GM19463 (cell line): ENCODE measurements around the gene SPECC1.
"Not testable (repeated sequence)": the region's sequence is repeated elsewhere in the genome, so short reads cannot be mapped to it uniquely, and the experiment has no call there.

Experiments used
- ATAC-seq: cut with Tn5 transposase; IDR thresholded peaks from one replicate; pipeline ENCODE4 v1.9.1; 2021; ENCODE audit warnings: mild to moderate bottlenecking, moderate library complexity; ENCODE audit not compliant: unreplicated experiment

Gene SPECC1

GRCh38 chr17:20091174-20092029 lies 82.2 kb downstream of the SPECC1 start:
- ATAC-seq = no peak

GRCh38 chr17:20092261-20092867 lies 83.2 kb downstream of the SPECC1 start:
- ATAC-seq = no peak

DNA sequence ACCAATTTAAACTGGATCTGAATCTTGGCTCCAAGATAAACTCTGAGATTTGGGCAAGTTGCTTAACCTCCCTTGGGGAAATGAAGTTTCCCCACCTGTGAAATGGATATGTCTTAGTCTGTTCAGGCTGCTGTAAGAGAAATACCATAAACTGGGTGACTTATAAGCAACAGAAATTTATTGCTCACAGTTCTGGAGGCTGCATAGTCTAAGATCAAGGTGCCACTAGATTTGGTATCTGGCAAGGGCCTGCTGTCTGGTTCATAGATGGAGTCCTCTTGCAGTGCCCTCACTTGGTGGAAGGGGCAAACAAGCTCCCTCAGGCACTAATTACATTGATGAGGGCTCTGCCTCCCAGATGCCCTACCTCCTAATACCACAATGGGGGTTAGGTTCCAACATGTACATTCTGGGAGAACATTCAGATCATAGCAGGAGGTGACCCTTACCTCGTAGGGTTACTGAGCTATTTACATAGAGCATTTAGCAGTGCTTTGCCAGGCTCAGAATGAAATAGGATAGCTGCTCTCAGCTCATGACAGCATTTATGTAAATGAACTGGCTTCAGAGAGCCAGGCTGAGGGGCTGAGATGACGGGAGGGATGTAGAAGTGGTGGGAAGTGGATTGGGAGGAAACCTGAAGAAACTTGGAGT lies 83.9 kb downstream of the SPECC1 start:
- ATAC-seq = no peak

DNA sequence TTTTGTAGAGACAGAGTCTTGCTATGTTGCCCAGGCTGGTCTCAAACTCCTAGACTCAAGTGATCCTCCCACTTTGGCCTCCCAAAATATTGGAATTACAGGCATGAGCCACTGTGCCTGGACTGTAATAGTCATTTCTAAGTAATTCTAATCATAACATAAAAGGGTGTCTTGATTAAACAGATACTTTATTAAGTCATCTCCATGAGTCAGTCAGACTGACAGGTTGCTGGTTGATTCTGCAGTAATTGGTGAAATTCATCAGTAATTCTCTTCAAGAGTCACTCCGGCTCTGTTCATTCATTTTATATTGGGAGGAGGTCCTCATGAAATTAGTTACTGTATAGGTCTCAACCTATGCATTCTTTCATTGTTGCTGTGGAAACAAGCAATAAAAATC lies 85.6 kb downstream of the SPECC1 start:
- no peak for ATAC-seq

DNA sequence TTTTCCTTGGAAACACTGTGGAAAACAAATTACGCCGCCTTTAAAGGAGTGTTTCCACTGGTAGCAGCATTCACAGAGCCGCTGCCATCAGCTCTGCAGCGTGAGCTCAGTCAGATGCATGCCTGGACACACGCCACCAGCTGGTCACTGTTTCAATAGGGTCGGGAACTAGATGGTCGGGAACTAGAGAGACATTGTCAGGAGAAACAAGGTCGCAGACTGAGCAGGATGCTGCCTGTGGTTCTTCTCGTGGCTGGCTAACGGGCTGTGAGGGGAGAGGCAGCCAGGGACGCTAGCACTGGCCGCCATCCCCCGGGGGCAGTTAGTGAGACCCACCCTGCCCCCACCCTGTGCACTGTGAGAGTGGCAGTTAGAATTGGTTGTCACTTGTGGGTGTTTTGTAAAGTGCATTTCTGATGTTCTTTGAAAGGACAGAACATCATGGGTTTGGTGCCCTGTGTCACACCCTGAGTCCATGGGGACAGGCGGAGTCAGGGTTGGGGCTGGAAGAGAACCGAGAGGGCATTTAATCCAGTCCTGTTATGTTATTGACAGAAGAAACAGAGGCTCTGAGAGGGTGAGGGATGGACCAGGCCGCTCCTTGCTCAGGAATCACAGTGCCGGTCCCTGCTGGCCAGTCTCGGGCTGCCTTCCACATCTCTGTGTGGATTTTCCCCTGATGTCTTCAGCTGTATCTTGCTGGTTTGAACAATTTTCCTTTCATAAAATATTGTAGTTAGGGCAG lies 86.3 kb downstream of the SPECC1 start:
- ATAC-seq = no peak

GRCh38 chr17:20096430-20096829 lies 87.3 kb downstream of the SPECC1 start:
- no peak for ATAC-seq

DNA sequence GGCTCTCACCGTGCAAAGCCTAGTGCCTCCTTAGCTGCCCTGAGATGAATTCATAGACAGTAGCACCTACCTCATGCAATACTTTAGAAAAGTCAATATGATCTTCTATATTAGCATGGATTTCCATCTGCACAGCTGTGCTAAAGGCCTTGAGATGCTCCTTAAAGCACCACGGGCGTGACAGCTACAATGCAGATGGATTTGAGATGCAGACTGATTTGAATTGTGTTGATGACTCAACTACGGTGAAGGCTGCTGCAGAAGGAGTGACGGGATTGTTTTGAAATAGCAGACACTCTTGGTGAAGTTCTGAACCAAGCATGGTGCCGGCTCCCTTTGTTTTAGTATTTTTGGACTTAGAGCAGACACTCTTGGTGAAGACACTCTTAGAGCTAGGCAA lies 88.2 kb downstream of the SPECC1 start:
- no peak for ATAC-seq

- no peak for ATAC-seq
Observed at GRCh38 chr17:20098314-20098713, 89.2 kb downstream of the SPECC1 start.

DNA sequence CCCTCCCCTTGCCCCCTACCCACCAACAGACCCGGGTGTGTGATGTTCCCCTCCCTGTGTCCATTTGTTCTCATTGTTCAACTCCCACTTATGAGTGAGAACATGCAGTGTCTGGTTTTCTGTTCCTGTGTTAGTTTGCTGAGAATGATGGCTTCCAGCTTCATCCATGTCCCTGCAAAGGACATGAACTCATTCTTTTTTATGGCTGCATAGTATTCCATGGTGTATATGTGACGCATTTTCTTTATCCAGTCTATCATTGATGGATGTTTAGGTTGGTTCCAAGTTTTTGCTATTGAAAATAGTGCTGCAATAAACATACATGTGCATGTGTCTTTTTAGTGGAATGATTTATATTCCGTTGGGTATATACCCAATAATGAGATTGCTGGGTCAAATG lies 91.6 kb downstream of the SPECC1 start:
- ATAC-seq = not testable (repeated sequence)

DNA sequence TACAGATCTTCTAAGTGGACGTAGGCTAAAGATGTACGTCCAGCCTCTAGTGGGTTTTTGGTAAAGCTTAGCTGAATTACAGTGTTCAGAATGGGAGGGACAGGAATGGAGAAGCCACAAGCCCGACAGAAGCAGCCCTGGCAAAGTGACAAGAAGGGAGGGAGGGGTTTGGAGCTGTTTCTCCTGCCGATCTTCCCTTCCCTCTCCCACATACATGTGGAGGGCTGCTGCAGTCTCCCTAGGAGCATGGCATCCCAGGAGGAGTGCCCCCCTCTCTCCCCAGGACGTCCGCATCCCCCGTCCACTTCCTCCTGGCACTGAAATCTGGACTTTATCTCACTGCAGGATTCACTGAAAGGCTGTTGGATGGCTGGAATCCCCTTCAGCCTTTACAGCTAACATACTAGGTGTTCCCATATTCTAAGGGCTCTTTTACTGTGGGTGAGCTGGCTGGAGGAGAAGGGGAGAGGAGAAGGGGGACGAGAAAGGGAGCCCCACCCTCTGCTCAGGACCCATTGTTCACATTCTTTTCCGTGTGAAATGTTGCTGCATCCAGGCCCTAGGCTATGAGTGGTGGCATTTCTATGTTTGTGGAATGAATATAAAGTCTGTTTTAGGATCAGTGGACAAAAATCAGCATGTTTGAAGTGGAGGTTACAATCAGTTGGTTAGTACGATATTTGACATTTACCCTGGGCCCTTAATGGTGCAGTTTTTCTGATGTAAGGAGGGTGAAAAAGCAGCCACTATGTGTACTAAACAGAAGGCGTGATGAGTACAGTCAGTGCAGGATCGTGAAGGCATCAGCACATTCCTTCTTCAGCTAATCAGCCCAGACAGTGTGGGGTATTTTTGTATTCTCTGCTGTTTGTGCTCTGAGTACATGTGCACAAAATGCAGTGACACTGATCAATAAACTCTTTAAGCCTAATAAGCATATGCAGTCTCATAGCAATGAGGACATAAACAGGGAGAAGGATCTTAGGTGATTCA lies 94.6 kb downstream of the SPECC1 start:
- ATAC-seq = no peak

DNA sequence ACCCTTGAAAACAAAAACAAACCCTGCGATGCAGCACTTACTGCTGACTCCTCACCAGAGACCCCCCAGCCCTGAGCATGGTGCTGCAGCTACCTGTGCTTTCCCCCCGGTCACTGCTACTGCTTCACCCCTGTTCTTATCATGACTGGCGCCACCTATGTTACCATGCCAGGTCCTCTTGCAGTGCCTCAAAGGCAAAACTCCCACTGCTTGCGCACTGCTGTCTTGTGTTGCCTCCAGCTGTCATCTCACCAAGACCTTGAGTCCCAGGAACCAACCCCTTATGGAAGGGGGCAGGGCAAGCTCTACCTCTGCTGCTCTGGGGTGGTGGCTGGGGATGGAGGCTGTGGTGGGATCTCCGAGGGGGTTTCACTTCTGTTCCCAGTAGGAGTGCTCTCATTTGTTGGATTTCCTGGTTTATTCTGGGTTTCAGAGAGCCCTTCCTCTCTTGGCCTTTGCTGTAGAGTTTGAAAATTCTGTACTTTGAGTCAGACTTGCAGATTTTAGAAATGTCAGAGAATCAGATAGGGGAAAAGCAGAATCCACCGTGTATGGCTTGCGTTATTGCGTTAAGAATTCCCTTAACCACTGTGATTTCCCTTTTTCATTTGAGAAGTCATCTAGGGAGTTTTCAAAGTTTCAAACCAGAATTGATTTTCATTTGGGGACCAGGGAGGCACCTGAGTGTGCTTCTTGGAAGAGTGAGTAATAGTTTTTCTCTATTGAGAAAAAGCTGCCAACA lies 96.6 kb downstream of the SPECC1 start:
- no peak for ATAC-seq

DNA sequence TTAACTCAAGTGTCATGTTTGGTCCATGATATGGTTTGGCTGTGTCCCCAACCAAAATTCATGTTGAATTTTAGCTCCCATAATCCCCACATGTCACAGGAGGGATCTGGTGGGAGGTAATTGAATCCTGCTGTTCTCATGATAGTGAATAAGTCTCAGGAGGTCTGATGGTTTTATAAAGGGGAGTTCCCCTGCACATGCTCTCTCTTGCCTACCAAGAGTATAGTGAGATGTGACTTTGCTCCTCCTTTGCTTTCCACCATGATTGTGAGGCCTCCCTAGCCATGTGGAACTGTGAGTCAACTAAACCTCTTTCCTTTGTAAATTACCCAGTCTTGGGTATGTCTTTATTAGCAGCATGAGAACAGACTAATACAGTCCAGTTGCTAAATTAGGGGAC lies 97.3 kb downstream of the SPECC1 start:
- ATAC-seq = not testable (repeated sequence)

DNA sequence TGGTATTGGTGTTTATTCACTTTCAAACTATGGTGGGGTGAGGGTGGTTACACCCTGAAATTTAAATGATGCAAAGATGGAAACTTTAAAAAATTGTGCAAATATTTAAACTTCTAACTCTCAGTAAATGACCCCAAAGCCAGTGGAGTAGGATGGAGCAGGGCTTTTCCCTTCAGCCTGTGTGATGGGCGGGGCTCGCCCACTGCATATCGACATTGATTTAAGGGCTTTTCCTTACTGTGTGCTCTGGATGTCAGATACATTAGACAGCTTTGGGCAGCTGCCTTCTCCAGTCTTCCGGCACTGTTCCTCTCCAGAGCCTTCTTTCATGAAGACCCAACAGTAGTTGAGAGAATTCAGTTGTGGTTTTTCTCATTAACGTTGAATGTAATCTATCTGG lies 99.9 kb downstream of the SPECC1 start:
- no peak for ATAC-seq

- no peak for ATAC-seq
Observed at GRCh38 chr17:20111538-20111937, 102.4 kb downstream of the SPECC1 start.

GRCh38 chr17:20114466-20114865 lies 105.3 kb downstream of the SPECC1 start:
- ATAC-seq = no peak

GRCh38 chr17:20116683-20117309 lies 107.6 kb downstream of the SPECC1 start:
- ATAC-seq = no peak

DNA sequence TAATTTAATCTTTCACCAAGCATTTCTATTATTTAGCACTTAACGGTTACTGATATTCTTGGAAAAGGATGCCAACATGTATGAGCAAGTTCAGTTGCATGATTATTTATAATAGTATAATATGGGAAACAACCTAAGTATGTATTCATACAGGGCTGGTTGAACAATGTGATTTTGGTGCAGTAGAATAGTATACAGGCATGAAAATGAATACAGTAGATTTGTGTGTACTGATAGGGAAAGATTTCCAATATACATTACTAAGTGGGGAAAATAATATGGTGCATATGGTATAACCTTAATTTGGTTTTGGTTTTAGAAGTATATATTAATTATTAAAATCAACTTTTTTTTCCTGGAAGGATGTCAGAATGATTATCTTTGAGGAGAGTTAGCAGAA lies 109.1 kb downstream of the SPECC1 start:
- no peak for ATAC-seq

DNA sequence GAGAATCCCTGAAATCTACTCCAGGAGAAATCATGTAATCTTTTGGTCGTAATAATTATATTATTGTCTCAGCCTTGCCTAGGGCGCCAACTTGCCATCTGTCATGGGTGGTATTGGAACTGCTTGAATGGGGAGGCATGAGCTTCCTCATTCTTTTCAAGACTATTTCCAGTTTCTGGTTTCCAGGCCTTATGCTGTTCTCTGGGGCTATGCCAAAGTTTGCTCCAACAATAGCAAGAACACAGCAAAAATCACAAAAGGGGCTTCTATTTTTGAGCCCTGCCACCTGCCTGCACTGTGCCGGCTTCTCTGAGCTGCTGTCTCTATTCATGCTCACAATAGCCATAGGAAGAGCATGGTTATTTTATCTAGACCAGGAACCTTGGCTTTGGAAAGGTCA lies 111.7 kb downstream of the SPECC1 start:
- no peak for ATAC-seq
